Measurements from ENCODE around the gene COPB1. TPM values are rescaled to one million over a fixed set of nuclear protein-coding genes. Genes with fewer than 3 reads are reported as not detected.
A peak's percentile ranks its signal among the peaks of the same experiment; 100 is the strongest.

Gene COPB1
- total and polyA plus RNA-seq, 2 of the 8 experiments (the other 6 are each of a cell fraction or from before 2014, with no cell fraction given) = 28.7 to 72.1 TPM

DNA sequence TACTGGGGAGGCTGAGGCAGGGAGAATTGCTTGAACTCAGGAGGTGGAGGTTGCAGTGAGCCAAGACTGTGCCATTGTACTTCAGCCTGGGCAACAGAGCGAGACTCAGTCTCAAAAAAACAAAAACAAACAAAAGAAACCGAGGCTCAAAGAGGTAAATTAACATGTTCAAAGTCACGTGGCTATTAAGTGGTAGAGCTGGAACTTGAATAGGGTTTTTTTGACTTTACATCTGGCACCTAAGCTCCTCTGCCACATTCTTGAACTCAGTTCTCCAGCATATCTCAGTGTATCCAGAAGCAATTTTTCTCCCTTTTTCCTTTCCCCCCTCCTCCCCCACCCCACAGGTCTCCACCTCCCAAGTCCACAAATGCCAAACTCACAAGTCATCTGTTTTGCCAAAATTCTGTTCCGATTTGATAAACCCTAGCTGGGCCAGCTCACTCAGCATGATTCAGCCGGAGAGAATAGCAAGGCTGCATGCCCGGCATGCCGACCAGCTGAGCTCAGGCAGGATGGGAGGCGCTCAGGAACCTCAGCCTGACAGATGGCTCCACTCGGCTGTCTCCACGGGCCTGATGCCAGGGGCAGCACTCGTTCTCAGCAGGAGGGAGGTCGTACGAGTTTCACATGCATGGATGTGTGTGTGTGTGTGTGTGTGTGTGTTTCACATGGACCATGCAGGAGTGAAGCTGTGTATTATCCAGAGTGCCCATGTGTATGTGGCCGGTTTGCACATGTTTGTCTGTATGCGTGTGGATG is 77.4 kb downstream of the COPB1 start (continued):
- no peak for TF ChIP-seq PHF8 (conservative IDR thresholded peaks at IDR 0.05; ENCODE audit: low read depth, low read length)
- TF ChIP-seq, protein P1, sequence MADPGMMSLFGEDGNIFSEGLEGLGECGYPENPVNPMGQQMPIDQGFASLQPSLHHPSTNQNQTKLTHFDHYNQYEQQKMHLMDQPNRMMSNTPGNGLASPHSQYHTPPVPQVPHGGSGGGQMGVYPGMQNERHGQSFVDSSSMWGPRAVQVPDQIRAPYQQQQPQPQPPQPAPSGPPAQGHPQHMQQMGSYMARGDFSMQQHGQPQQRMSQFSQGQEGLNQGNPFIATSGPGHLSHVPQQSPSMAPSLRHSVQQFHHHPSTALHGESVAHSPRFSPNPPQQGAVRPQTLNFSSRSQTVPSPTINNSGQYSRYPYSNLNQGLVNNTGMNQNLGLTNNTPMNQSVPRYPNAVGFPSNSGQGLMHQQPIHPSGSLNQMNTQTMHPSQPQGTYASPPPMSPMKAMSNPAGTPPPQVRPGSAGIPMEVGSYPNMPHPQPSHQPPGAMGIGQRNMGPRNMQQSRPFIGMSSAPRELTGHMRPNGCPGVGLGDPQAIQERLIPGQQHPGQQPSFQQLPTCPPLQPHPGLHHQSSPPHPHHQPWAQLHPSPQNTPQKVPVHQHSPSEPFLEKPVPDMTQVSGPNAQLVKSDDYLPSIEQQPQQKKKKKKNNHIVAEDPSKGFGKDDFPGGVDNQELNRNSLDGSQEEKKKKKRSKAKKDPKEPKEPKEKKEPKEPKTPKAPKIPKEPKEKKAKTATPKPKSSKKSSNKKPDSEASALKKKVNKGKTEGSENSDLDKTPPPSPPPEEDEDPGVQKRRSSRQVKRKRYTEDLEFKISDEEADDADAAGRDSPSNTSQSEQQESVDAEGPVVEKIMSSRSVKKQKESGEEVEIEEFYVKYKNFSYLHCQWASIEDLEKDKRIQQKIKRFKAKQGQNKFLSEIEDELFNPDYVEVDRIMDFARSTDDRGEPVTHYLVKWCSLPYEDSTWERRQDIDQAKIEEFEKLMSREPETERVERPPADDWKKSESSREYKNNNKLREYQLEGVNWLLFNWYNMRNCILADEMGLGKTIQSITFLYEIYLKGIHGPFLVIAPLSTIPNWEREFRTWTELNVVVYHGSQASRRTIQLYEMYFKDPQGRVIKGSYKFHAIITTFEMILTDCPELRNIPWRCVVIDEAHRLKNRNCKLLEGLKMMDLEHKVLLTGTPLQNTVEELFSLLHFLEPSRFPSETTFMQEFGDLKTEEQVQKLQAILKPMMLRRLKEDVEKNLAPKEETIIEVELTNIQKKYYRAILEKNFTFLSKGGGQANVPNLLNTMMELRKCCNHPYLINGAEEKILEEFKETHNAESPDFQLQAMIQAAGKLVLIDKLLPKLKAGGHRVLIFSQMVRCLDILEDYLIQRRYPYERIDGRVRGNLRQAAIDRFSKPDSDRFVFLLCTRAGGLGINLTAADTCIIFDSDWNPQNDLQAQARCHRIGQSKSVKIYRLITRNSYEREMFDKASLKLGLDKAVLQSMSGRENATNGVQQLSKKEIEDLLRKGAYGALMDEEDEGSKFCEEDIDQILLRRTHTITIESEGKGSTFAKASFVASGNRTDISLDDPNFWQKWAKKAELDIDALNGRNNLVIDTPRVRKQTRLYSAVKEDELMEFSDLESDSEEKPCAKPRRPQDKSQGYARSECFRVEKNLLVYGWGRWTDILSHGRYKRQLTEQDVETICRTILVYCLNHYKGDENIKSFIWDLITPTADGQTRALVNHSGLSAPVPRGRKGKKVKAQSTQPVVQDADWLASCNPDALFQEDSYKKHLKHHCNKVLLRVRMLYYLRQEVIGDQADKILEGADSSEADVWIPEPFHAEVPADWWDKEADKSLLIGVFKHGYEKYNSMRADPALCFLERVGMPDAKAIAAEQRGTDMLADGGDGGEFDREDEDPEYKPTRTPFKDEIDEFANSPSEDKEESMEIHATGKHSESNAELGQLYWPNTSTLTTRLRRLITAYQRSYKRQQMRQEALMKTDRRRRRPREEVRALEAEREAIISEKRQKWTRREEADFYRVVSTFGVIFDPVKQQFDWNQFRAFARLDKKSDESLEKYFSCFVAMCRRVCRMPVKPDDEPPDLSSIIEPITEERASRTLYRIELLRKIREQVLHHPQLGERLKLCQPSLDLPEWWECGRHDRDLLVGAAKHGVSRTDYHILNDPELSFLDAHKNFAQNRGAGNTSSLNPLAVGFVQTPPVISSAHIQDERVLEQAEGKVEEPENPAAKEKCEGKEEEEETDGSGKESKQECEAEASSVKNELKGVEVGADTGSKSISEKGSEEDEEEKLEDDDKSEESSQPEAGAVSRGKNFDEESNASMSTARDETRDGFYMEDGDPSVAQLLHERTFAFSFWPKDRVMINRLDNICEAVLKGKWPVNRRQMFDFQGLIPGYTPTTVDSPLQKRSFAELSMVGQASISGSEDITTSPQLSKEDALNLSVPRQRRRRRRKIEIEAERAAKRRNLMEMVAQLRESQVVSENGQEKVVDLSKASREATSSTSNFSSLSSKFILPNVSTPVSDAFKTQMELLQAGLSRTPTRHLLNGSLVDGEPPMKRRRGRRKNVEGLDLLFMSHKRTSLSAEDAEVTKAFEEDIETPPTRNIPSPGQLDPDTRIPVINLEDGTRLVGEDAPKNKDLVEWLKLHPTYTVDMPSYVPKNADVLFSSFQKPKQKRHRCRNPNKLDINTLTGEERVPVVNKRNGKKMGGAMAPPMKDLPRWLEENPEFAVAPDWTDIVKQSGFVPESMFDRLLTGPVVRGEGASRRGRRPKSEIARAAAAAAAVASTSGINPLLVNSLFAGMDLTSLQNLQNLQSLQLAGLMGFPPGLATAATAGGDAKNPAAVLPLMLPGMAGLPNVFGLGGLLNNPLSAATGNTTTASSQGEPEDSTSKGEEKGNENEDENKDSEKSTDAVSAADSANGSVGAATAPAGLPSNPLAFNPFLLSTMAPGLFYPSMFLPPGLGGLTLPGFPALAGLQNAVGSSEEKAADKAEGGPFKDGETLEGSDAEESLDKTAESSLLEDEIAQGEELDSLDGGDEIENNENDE (IDR thresholded peaks at IDR 0.05; ENCODE audit: insufficient replicate concordance, low read length) = no peak
- TF ChIP-seq CHD2 (IDR thresholded peaks at IDR 0.05; ENCODE audit: low read length) = no peak
- peak; percentile 69 for TF ChIP-seq SAP30 (IDR thresholded peaks at IDR 0.05; ENCODE audit: insufficient read depth, insufficient replicate concordance, low read length)
- peak; percentile 44; the same call in 1 of the 2 replicates for TF ChIP-seq RBBP5 (IDR thresholded peaks at IDR 0.05; ENCODE audit: borderline replicate concordance, low read depth, low read length)

Data from H1 (cell line).